ENCODE measurements around the gene PIAS1.

DNA sequence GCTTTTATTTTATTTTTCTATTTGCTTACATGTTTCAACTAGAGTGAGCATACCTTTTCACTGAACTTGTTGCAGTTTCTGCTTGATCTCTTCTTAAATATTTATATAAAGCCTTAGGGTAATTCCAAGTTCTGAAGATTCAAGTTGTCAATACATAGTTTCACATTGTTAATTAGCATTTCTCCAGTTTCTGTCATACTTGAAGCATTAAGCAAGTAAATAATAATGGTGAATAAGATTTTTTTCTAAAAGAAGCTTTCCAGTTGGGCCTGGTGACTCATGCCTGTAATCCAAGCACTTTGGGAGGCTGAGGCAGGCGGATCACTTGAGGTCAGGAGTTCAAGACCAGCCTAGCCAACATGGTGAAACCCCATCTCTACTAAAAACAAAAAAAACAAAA is 97.2 kb downstream of the PIAS1 start:
- TF ChIP-seq, protein P1, sequence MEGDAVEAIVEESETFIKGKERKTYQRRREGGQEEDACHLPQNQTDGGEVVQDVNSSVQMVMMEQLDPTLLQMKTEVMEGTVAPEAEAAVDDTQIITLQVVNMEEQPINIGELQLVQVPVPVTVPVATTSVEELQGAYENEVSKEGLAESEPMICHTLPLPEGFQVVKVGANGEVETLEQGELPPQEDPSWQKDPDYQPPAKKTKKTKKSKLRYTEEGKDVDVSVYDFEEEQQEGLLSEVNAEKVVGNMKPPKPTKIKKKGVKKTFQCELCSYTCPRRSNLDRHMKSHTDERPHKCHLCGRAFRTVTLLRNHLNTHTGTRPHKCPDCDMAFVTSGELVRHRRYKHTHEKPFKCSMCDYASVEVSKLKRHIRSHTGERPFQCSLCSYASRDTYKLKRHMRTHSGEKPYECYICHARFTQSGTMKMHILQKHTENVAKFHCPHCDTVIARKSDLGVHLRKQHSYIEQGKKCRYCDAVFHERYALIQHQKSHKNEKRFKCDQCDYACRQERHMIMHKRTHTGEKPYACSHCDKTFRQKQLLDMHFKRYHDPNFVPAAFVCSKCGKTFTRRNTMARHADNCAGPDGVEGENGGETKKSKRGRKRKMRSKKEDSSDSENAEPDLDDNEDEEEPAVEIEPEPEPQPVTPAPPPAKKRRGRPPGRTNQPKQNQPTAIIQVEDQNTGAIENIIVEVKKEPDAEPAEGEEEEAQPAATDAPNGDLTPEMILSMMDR (conservative IDR thresholded peaks at IDR 0.05; ENCODE audit: low read length), result no peak
- TF ChIP-seq EZH2phosphoT487 (IDR thresholded peaks at IDR 0.05; ENCODE audit: borderline replicate concordance, low read depth, low read length), result no peak
